ENCODE data around the gene IFITM2.
"Not testable (repeated sequence)": the region's sequence is repeated elsewhere in the genome, so short reads cannot be mapped to it uniquely, and the experiment has no call there.

Gene IFITM2

GRCh38 chr11:315051-315481 is 7.5 kb downstream of the IFITM2 start:
- no peak for DNase-seq (ENCODE audit: low read depth)
- no peak overlapping the region for H3K4me3 ChIP-seq (ENCODE audit: low read length)
- TF ChIP-seq, protein P1, sequence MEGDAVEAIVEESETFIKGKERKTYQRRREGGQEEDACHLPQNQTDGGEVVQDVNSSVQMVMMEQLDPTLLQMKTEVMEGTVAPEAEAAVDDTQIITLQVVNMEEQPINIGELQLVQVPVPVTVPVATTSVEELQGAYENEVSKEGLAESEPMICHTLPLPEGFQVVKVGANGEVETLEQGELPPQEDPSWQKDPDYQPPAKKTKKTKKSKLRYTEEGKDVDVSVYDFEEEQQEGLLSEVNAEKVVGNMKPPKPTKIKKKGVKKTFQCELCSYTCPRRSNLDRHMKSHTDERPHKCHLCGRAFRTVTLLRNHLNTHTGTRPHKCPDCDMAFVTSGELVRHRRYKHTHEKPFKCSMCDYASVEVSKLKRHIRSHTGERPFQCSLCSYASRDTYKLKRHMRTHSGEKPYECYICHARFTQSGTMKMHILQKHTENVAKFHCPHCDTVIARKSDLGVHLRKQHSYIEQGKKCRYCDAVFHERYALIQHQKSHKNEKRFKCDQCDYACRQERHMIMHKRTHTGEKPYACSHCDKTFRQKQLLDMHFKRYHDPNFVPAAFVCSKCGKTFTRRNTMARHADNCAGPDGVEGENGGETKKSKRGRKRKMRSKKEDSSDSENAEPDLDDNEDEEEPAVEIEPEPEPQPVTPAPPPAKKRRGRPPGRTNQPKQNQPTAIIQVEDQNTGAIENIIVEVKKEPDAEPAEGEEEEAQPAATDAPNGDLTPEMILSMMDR (conservative IDR thresholded peaks at IDR 0.05; ENCODE audit: low read depth, low read length), result no peak

DNA sequence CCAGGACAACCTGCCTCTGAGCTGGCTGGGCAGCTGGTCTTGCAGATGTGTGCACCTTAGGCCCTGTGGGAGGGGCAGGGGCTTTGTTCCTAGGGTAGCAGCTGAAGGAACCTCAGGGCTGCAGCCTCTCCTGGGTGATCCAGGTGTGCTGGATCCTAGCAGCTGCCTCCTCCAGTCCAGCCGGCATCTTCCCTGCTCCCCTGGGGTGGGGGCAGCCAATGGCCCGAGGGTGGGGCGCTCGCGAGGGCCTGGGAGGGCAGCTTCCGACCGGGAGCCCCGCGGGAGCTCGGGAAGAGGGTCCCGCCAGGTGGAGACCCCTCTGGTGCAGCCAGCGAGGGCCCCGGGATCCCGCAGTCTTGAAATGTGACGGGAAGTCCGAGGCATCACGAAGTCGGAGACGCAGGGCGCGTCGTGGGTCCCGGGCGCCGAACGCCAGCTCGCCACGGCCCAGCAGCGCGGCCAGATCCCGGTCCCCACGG is 7.9 kb downstream of the IFITM2 start:
- H3K4me3 ChIP-seq (ENCODE audit: low read length), result no peak overlapping the region
- TF ChIP-seq, protein P1 (conservative IDR thresholded peaks at IDR 0.05; ENCODE audit: low read depth, low read length), result no peak
- no peak for DNase-seq (ENCODE audit: low read depth)

- DNase-seq (ENCODE audit: low read depth), result no peak
- TF ChIP-seq, protein P1 (conservative IDR thresholded peaks at IDR 0.05; ENCODE audit: low read depth, low read length), result no peak
- peak overlapping the region; percentile 8 for H3K4me3 ChIP-seq (ENCODE audit: low read length)
Observed at GRCh38 chr11:316031-316701, 8.6 kb downstream of the IFITM2 start.

GRCh38 chr11:316891-317301 is 9.3 kb downstream of the IFITM2 start:
- no peak overlapping the region for H3K4me3 ChIP-seq (ENCODE audit: low read length)
- TF ChIP-seq, protein P1 (conservative IDR thresholded peaks at IDR 0.05; ENCODE audit: low read depth, low read length), result no peak
- no peak for DNase-seq (ENCODE audit: low read depth)

- not testable (repeated sequence) for DNase-seq (ENCODE audit: low read depth)
Observed at GRCh38 chr11:317668-318404, 10.2 kb downstream of the IFITM2 start.

DNA sequence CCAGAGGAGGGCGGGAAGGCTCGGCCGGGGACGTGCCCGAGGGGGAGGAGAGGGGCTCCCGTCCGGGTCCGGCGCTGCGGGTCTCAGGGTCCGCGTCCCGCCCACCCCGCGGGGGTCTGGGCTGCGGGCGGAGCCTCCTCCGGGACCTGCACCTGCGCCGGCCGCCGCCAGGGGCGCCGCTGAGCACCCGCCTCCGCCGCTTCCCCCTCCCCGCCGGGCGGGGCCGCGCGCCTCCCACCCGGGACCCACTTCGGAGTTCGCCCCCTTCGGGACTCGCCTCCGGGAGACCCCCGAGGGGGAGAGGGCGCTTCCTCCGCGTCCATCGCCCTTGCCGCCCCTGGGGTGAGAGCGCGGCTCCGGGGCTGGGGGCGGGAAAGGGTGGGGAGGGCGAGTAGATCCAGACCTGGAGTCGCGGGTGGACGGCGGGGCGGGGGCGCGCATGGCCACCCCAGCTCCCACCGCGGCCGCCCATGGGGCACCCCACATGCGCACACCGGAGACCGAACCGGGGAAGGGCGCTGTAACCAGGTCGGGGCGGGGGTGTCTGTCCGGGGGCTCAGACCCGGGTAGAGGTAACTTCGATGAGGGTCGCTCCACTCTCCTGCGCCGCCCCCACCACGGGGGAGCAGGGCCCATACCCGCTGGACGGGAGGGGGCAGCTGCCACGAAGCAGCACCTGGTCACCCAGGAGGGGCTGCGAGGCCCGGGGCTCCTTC is 10.9 kb downstream of the IFITM2 start:
- peak overlapping the region; percentile 41 for H3K4me3 ChIP-seq (ENCODE audit: low read length)
- not testable (repeated sequence) for DNase-seq (ENCODE audit: low read depth)

More at GRCh38 chr11:317668-318404, 10.2 kb downstream of the IFITM2 start:
- not testable (repeated sequence) for H3K4me3 ChIP-seq (ENCODE audit: low read length)

DNA sequence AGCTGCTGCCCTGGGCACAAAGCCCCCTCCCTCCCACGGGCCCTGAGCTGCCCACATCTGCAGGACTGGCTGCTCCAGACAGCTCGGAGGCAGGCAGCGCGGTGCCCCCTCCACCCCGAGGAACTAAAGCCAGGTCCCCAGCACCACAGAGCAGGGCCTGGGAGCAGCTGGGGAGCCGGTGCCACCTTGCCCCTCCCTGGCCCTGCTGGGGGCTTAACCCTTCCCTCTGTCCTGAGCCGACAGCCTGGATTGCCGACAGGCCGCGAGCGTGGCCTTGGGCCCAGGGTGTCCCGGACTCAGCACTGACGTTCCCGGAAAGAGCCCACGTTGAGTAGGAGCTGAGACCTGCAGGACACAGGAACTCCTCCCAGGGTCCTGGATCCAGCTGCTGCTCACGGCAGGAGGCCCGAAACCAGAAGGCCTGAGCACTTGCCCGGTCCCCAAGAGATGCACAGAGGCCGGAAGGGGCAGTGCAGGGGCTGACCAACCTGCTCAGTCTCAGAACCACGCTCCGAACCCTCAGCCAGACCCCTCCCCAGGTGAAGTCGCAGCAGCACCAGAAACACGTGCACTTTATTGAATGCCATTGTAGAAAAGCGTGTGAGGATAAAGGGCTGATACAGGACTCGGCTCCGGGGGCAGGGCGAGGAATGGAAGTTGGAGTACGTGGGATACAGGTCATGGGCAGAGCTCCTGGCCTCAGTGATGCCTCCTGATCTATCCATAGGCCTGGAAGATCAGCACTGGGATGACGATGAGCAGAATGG is 11.7 kb downstream of the IFITM2 start:
- not testable (repeated sequence) for DNase-seq (ENCODE audit: low read depth)
- H3K4me3 ChIP-seq (ENCODE audit: low read length), result peak overlapping the region; percentile 75

GRCh38 chr11:319888-320273 is 12.3 kb downstream of the IFITM2 start:
- not testable (repeated sequence) for DNase-seq (ENCODE audit: low read depth)
- H3K4me3 ChIP-seq (ENCODE audit: low read length), result peak overlapping the region; percentile 75

Measured in retinal pigment epithelial cell (primary cell).